HG02885 (cell line): ENCODE measurements around the gene ATP6V1G1.
"Not testable (repeated sequence)": the region's sequence is repeated elsewhere in the genome, so short reads cannot be mapped to it uniquely, and the experiment has no call there.

Source experiments
- ATAC-seq: cut with Tn5 transposase; IDR thresholded peaks from one replicate; pipeline ENCODE4 v1.9.1; 2021; ENCODE audit warnings: mild to moderate bottlenecking; ENCODE audit not compliant: unreplicated experiment, poor library complexity

Gene ATP6V1G1

GRCh38 chr9:114576779-114577178 is 10.8 kb upstream of the ATP6V1G1 start:
- ATAC-seq, result not testable (repeated sequence)

- ATAC-seq, result not testable (repeated sequence)
These were observed 9.4 kb upstream of the ATP6V1G1 start for GRCh38 chr9:114578134-114578533.

GRCh38 chr9:114580609-114581193 is 6.9 kb upstream of the ATP6V1G1 start:
- no peak for ATAC-seq

GRCh38 chr9:114583371-114584155 is 4.0 kb upstream of the ATP6V1G1 start:
- no peak for ATAC-seq

- ATAC-seq, result no peak
These were observed 641 bp downstream of the ATP6V1G1 start for GRCh38 chr9:114588210-114588609.

- ATAC-seq, result no peak
These were observed 1.3 kb downstream of the ATP6V1G1 start for GRCh38 chr9:114588651-114589526.

- no peak for ATAC-seq
These were observed 2.8 kb downstream of the ATP6V1G1 start for GRCh38 chr9:114590328-114590727.

GRCh38 chr9:114591291-114591787 is 3.8 kb downstream of the ATP6V1G1 start:
- ATAC-seq, result no peak

GRCh38 chr9:114591849-114592248 is 4.3 kb downstream of the ATP6V1G1 start:
- ATAC-seq, result no peak

GRCh38 chr9:114592356-114592755 is 4.8 kb downstream of the ATP6V1G1 start:
- ATAC-seq, result peak; percentile 18

GRCh38 chr9:114594136-114594535 is 6.6 kb downstream of the ATP6V1G1 start:
- ATAC-seq, result no peak

- not testable (repeated sequence) for ATAC-seq
These were observed 13.1 kb downstream of the ATP6V1G1 start for GRCh38 chr9:114600502-114601248.

GRCh38 chr9:114601787-114602186 is 14.2 kb downstream of the ATP6V1G1 start:
- ATAC-seq, result not testable (repeated sequence)

GRCh38 chr9:114602620-114603019 is 15.1 kb downstream of the ATP6V1G1 start:
- ATAC-seq, result no peak

- ATAC-seq, result no peak
These were observed 15.7 kb downstream of the ATP6V1G1 start for GRCh38 chr9:114603248-114603647.

GRCh38 chr9:114604989-114605388 is 17.4 kb downstream of the ATP6V1G1 start:
- ATAC-seq, result no peak

- ATAC-seq, result no peak
These were observed 18.5 kb downstream of the ATP6V1G1 start for GRCh38 chr9:114606068-114606467.

- ATAC-seq, result no peak
These were observed 19.1 kb downstream of the ATP6V1G1 start for GRCh38 chr9:114606597-114607207.

GRCh38 chr9:114607671-114608524 is 20.3 kb downstream of the ATP6V1G1 start:
- ATAC-seq, result peak; percentile 32
